G401.6 (cell line): ENCODE results near the gene MAGED4B.
"Not testable (repeated sequence)": the region's sequence is repeated elsewhere in the genome, so short reads cannot be mapped to it uniquely, and the experiment has no call there.

ENCODE experiments used
- FAIRE-seq: peaks from 2 replicates; lab custom pipeline; 2012; peaks lifted over from hg19 to GRCh38; lab: Jason Lieb, UNC

MAGED4B gene, protein sequence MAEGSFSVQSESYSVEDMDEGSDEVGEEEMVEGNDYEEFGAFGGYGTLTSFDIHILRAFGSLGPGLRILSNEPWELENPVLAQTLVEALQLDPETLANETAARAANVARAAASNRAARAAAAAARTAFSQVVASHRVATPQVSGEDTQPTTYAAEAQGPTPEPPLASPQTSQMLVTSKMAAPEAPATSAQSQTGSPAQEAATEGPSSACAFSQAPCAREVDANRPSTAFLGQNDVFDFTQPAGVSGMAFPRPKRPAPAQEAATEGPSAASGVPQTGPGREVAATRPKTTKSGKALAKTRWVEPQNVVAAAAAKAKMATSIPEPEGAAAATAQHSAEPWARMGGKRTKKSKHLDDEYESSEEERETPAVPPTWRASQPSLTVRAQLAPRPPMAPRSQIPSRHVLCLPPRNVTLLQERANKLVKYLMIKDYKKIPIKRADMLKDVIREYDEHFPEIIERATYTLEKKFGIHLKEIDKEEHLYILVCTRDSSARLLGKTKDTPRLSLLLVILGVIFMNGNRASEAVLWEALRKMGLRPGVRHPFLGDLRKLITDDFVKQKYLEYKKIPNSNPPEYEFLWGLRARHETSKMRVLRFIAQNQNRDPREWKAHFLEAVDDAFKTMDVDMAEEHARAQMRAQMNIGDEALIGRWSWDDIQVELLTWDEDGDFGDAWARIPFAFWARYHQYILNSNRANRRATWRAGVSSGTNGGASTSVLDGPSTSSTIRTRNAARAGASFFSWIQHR

DNA sequence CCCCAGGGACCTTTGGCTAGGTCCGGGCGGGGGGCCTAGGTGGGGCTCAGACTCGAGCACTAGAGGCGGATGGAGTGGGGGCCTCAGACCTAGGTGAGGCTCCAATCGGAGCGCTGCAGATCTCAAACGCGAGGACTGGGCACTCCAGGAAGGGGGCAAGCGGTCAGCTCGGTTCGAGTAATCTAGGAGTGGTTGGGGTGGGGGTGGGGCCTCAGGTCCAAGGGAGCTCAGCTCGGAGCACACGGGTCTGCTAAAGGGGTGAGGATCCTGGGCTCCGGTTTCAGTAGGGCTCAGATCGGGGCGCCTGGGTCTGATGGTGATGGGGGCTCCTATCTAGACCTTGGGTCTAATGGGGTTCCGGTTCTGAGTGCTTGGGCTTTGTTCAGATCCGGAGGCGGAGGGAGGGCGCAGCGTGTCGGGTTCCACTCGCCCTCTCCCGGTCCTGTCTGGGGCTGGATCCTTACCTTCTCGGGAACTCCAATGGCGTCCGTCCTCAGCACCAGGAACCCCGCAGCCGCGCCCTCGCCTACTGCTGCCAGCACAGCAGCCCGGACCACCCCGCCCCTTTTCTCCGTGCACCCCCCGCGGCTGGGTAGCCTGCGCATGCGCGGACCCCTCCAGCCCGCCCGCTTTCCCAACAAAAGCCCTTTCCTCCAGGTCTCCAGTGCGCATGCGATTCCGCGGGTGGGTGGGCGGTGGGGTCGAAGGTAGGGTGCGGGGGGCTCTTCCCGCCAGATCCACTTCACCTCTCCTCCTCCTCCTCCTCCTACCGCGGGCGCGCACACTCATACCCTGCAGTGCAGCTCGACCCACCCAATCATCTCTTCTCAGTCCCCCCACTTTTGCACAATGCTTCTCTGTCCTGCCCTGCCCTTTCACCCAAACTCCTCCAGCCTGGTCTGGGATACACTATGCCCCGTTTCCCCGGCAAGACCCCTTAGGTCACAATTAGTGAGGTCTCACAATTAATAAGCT, at the start of gene MAGED4B:
TSS of gene MAGED4B (minus strand) at position 518 of the 975 bp plus-strand sequence. CDS start 1,011 bp downstream, outside the sequence.
- not testable (repeated sequence) for FAIRE-seq

DNA sequence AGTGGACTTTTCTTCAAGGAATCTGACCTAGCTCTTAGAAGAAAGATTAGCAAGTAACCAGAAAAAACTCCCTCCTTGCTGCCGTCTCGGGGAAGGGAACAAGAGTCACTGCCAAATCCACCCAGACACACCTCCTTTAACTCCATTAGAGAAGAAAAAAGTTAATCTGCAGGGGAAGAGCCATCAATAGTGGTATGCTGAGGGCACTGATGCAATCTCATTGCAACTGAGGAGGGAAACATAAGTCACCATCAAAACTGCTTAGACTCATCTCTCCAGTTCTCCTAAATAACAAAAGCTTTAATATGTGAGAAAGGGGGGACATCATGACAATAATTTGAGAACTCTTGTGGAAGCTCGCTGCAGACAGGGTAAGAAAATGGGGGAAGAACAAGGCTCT, 49.3 kb upstream of the MAGED4B start:
- no peak for FAIRE-seq

DNA sequence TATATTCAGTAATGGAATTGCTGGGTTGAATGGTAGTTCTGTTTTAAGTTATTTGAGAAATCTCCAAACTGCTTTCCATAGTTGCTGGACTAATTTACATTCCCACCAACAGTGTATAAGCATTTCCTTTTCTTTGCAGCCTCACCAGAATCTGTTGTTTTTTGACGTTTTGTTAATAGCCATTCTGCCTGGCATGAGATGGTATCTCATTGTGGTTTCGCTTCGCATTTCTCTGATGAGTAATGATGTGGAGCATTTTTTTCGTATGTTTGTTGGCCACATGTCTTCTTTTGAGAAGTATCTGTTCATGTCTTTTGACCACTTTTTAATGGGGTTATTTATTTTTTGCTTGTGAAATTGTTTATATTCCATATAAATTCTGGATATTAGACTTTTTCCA, 13.6 kb upstream of the MAGED4B start:
- FAIRE-seq: no peak

DNA sequence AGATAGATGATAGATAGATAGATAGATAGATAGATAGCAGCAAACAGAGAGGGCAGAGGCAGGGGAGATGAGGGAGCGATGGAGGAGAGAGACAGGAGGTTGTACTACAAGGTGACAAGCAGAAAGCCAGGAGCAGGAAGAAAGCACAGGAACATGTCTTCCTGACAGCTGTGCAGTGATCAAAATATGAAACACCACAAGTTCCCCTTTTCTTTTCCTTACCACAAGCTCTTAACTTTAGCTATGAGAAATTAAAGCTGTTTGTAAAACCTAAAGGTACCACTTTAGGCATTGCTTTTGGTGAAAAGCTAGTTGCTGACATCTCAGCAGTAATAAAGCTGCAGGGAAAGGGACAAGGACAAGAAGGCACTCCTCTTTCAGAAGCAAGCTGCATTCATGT, 9.1 kb upstream of the MAGED4B start:
- FAIRE-seq: no peak

DNA sequence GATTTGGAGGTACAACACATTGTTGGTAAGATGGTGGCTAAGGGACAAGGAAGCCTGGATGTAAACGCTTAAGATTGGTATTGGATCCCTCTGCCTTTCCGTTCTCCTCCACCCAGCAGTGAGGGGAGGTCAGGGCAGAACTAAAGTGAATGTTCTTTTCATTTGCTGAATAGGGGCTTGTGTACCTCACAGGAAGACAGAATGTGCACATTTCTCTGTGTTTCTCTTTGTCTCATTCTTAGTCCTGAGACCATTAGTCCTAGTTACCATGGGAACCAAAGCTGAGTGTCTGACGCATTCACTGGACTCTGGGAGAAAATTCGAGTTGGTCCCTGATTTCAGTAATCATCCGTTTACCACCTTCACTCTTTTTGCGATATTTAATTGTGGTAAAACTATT, 26.7 kb downstream of the MAGED4B start:
- FAIRE-seq: not testable (repeated sequence)

DNA sequence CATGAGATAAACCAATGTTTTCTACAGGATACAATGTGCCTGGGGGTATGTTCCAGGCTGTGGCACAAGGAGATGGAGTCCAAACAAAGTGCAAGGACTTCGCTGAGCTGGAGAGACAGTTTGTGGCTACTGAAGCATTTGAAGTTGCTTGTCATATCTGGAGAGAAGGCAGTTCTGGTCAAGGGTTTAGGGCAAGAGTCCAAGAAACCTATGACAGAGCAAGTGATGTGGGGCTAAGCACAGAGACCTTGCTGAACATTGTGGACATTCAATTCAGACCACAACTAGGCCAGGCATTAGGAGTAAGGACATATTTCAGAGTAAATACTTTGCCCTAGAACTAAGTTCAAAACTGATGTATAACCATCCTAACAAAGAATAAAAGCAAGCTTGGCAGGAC, 34.8 kb downstream of the MAGED4B start:
- no peak for FAIRE-seq

DNA sequence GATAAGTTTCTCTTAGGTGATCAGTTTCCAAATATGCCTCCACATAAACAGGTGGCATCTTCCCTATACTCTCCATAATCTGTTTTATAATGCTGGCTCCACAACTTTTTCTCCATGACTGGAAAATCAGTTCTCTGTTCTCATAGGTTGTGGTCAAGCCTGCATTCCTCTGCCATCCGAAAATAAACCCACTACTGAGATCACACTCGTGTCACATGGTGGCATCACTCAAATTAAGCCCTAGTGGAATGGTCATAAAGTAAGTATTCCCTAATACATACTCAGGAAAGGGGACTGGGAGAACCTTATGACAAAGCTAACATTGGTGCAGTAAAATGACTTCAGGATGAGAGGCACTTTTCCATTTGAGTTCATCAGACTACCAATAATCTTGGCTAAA, 37.6 kb downstream of the MAGED4B start:
- FAIRE-seq: no peak

DNA sequence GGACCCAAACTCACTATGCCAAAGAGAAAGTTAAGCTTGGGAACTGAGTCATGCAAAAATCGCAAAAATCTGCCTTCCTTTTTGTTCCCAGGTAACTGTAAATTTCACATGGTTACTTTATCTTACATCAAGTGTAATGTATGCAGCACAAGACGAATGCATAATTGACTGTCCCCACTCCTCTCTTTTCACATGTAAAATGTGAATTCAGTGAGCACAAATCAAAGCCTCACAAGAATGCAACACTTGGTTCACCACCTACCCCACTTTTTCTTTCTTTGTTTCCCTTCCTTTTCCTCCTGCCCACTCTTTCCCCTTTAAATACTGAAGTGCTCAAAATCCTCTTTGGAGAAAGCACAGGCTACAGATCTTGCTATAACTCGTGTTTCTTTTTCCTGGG, 53.2 kb downstream of the MAGED4B start:
- FAIRE-seq: no peak
